Peyer's patch (tissue), 4 donors: Measurements from ENCODE around the gene TSPAN18. TPM values are rescaled to one million over a fixed set of nuclear protein-coding genes. Genes with fewer than 3 reads are reported as not detected.

ENCODE experiments used
- DNase-seq, 3 donors: peaks; one replicate each; pipeline ENCODE4 v3.0.0-alpha.2; 2017 to 2019
- H3K27ac ChIP-seq, 4 donors: fragments of 200-600 bp; sonication (generic); one replicate each; pipeline ENCODE4 v1.5.1; 2016 to 2019
- H3K27me3 ChIP-seq, 2 donors: fragments of 200-600 bp; sonication (generic); one replicate each; pipeline ENCODE4 v1.5.1; 2019
- H3K36me3 ChIP-seq, 3 donors: fragments of 200-600 bp; sonication (generic); one replicate each; pipeline ENCODE4 v1.5.1; 2016 to 2019
- H3K4me1 ChIP-seq, 4 donors: fragments of 200-600 bp; sonication (generic); one replicate each; pipeline ENCODE4 v1.5.1; 2016 to 2019
- H3K4me3 ChIP-seq, 4 donors: fragments of 200-600 bp; sonication (generic); 1 replicate in 3 of 4; 2 replicates in 1 of 4; pipeline ENCODE4 v1.5.1; 2016 to 2019; ENCODE audit warnings: mild to moderate bottlenecking in 1 of 4
- H3K9me3 ChIP-seq, 4 donors: fragments of 200-600 bp; sonication (generic); one replicate each; pipeline ENCODE4 v1.5.1; 2016 to 2019; ENCODE audit warnings: mild to moderate bottlenecking in 1 of 4
- POLR2A ChIP-seq, 2 donors: fragments of 450-650 bp; IDR thresholded peaks; one replicate each; pipeline ENCODE4 v1.5.1; 2017; ENCODE audit warnings: antibody characterized with exemption in 2 of 2, mild to moderate bottlenecking in 2 of 2, moderate library complexity in 2 of 2
- total RNA-seq, 4 donors: library from RNA; depleted of rRNA; stranded (reverse); fragments of >200 nt; gene quantifications; one replicate each; pipeline ENCODE4 v1.1.0, GENCODE V29; 2016
- TF ChIP-seq, protein P1 (sequence below), 6 experiments: fragments of 450-650 bp in 4 of 6; fragments of 200-600 bp in 2 of 6; sonication (generic) in 1 of 6; IDR thresholded peaks; one replicate each; pipeline ENCODE4 v1.5.1; 2017 to 2019; ENCODE audit warnings: antibody characterized with exemption in 6 of 6, mild to moderate bottlenecking in 3 of 6, moderate library complexity in 1 of 6

Gene TSPAN18
- total RNA-seq, 4 donors from 2014 or later: 1.1 to 19.8 (median 3.1) TPM

DNA sequence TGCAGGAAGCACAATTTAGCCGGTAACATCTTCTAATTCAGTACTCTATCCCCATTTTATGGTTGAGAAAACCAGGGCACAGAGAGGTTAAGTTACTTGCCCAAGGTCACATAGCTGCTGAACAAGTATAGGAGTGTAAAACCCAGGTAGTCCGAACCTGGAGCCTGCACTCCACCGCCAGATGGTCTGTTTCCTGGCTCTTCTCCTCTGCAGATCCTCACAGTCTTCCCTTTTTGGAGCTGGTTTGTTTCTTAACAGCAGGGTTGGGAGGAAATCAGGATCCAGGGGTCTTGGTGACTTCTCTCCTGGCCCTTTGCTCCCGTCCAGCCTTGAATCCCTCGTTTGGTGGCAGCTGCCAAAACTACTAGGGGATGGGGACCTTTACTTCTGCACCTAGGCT lies 12.0 kb downstream of the TSPAN18 start:
- Histone ChIP-seq H3K27ac (no peak overlapping the region), H3K4me3 (no peak overlapping the region), H3K27me3 (no peaks in the 10 kb centered on the region), H3K9me3 (no peaks in the 10 kb centered on the region), H3K36me3 (no peaks in the 10 kb centered on the region), H3K4me1 (peaks cover 0 to 19% (median 0%) of the 10 kb centered on the region in 4 donors)
- no peak for TF ChIP-seq POLR2A (IDR thresholded peaks at IDR 0.05)
- TF ChIP-seq, protein P1, sequence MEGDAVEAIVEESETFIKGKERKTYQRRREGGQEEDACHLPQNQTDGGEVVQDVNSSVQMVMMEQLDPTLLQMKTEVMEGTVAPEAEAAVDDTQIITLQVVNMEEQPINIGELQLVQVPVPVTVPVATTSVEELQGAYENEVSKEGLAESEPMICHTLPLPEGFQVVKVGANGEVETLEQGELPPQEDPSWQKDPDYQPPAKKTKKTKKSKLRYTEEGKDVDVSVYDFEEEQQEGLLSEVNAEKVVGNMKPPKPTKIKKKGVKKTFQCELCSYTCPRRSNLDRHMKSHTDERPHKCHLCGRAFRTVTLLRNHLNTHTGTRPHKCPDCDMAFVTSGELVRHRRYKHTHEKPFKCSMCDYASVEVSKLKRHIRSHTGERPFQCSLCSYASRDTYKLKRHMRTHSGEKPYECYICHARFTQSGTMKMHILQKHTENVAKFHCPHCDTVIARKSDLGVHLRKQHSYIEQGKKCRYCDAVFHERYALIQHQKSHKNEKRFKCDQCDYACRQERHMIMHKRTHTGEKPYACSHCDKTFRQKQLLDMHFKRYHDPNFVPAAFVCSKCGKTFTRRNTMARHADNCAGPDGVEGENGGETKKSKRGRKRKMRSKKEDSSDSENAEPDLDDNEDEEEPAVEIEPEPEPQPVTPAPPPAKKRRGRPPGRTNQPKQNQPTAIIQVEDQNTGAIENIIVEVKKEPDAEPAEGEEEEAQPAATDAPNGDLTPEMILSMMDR (IDR thresholded peaks at IDR 0.05): no peak
- DNase-seq: no peak

DNA sequence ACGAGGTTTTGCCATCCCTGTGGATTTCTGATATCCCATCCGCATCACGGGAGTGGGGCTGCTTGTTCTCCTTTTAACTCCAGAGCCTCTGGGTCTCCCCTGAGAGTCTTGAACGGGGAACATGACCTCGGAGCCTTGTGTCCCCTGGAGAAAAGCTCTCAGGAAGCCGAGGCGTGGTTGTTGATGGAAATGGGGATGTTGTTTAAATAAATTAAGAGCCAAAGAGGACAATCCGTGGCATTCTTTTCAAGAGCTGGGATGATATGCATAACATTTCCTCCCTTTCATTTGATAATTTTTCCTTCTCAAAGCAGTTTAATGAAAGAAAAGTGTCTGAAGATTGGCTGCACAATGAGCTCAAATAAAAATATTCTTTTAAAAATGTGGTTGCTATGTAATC lies 14.2 kb downstream of the TSPAN18 start:
- DNase-seq: no peak
- no peaks in the 10 kb centered on the region for H3K36me3 ChIP-seq

DNA sequence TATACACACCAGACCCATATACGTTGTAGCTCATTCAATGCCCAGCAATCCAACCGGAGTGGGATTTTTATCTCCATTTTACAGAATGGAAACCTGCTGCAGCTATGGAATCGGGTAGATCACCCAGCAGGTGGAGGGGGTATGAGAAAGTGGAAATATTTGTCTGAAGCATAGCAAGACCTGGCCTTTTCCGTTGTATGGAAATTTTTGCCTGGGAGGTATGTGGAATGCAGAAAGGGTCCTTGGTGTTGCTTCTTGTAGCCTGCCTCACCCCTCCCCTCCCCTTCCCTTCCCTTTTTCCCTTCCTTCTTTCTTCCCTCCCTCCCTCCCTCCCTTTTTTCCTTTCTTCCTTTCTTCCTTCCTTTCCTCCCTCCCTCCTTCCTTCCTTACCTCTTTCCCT lies 15.2 kb downstream of the TSPAN18 start:
- no peaks in the 10 kb centered on the region for H3K36me3 ChIP-seq
- H3K9me3 ChIP-seq: no peaks in the 10 kb centered on the region
- peak overlapping the region in 1 of 4 donors; percentile 54 for H3K27ac ChIP-seq
- H3K4me3 ChIP-seq: no peak overlapping the region
- no peak for TF ChIP-seq POLR2A (IDR thresholded peaks at IDR 0.05)
- TF ChIP-seq, protein P1 (IDR thresholded peaks at IDR 0.05): no peak
- peaks cover 0 to 30% (median 0%) of the 10 kb centered on the region in 4 donors for H3K4me1 ChIP-seq
- no peaks in the 10 kb centered on the region for H3K27me3 ChIP-seq
- DNase-seq: no peak

More for the DNA sequence above, 14.2 kb downstream of the TSPAN18 start:
- H3K4me1 ChIP-seq: peaks cover 0 to 30% (median 0%) of the 10 kb centered on the region in 4 donors
- no peaks in the 10 kb centered on the region for H3K9me3 ChIP-seq
- H3K4me3 ChIP-seq: no peak overlapping the region
- no peaks in the 10 kb centered on the region for H3K27me3 ChIP-seq
- H3K27ac ChIP-seq: no peak overlapping the region
- TF ChIP-seq, protein P1 (IDR thresholded peaks at IDR 0.05): no peak
- no peak for TF ChIP-seq POLR2A (IDR thresholded peaks at IDR 0.05)

DNA sequence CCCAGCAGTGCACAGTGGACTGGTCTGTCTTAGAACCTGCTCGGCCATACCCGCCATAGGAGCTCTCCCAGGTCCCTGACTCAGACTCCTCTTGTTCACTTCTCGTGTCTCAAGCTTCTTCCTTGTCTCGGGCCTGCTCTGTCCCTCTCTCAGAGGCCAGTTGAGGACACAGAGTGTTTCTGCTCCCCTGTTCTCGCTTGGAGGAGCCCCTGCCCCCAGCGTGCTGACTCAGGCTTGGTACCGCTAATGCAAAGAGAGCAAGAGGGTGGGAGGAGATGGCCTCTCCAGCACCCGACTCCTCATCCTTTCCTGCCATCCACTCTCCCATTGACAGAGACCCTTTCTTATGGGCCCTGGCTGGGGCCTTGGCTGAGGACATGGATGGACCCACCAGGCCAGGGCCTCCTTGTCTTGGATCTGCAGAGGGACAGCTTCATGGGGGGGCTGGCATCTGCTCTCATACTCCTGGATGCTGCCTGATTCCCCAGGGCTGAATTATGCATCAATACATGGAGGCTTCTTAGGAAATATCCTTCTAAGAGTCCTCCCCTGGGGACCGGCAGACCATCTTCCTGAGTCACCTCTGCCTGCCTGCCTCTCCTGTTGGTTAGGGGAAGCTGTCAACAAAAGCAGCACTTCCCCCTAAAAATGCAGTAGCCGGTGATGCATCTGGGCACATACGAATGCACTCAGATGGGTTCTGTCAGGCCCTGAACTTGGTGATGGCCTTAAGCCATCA lies 15.9 kb downstream of the TSPAN18 start:
- H3K36me3 ChIP-seq: no peaks in the 10 kb centered on the region
- H3K9me3 ChIP-seq: no peaks in the 10 kb centered on the region
- no peak for DNase-seq
- H3K4me3 ChIP-seq: no peak overlapping the region
- peak overlapping the region in 1 of 4 donors; percentile 54 for H3K27ac ChIP-seq
- no peaks in the 10 kb centered on the region for H3K27me3 ChIP-seq
- peaks cover 0 to 30% (median 0%) of the 10 kb centered on the region in 4 donors for H3K4me1 ChIP-seq
- TF ChIP-seq POLR2A (IDR thresholded peaks at IDR 0.05): no peak
- TF ChIP-seq, protein P1 (IDR thresholded peaks at IDR 0.05): no peak

DNA sequence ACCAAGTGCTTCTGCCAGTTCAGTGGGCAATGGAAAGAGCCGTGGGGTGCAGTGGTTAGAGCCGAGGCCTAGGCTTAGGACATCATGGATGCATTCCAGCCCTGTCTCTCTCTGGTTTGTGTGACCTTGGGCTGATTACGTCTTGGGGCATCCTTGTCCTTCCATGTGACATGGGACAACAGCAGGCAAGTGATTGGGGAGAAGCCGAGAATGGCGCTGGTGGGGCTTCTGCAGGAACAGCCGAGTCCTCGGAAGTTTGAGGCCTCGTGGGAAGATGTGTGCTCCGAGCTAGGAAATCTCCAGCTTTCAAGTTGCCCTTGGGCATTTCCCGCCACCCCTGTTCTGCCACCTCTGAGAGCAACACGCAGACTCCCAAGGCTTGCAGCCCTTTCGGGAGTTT lies 16.6 kb downstream of the TSPAN18 start:
- Histone ChIP-seq H3K9me3 (no peaks in the 10 kb centered on the region), H3K27ac (peak overlapping the region in 1 of 4 donors; percentile 54), H3K4me1 (peaks cover 0 to 30% (median 0%) of the 10 kb centered on the region in 4 donors)

More for the DNA sequence above, 16.6 kb downstream of the TSPAN18 start:
- no peak for DNase-seq
- H3K4me3 ChIP-seq: no peak overlapping the region
- TF ChIP-seq, protein P1 (IDR thresholded peaks at IDR 0.05): no peak
- no peak for TF ChIP-seq POLR2A (IDR thresholded peaks at IDR 0.05)
- H3K27me3 ChIP-seq: no peaks in the 10 kb centered on the region
- no peaks in the 10 kb centered on the region for H3K36me3 ChIP-seq
